ENCODE results near the gene PRKD2. TPM values are rescaled to one million over a fixed set of nuclear protein-coding genes. Genes with fewer than 3 reads are reported as not detected.
A peak's percentile ranks its signal among the peaks of the same experiment; 100 is the strongest.

Gene PRKD2
- polyA plus RNA-seq, 1 donor from 2014 or later: 8.0 TPM

DNA sequence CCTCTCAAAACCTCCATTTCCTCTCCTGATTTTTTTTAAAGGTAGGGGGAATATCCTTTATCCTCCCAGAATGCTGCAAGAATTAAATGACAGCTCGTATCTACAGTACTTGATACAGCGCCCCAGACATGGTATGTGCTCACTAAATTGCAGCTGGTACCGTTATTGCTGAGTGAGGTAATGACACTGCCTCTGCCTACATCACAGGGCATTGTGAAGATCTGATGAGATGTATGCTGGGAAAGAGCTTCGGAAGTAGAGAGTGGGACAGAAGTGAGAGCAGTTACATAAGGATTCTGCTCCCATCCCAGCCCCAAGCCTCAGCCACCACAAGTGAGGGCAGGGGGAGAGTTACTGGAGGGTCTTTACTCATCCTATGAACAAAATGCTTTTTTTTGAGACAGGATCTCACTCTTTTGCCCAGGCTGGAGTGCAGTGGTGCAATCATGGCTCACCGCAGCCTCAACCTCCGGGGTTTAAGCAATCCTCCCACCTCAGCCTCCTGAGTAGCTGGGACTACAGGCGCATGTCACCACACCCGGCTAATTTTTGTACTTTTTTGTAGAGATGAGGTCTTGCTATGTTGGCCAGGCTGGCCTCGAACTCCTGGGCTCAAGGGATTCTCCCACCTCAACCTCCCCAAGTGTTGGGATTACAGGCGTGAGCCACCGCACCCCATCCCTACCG, 27.2 kb upstream of the PRKD2 start:
- Histone ChIP-seq H3K4me3 (ENCODE audit: low read length) (peak overlapping the region; percentile 98), H3K27ac (ENCODE audit: low read length) (no peak overlapping the region)
- no peak for TF ChIP-seq EZH2 (IDR thresholded peaks at IDR 0.05; ENCODE audit: borderline replicate concordance, insufficient read depth, low read length, poor library complexity, severe bottlenecking)
- no peak for TF ChIP-seq POLR2AphosphoS5 (IDR thresholded peaks at IDR 0.05)
- no peak for TF ChIP-seq MXI1 (conservative IDR thresholded peaks at IDR 0.05; ENCODE audit: poor library complexity, severe bottlenecking)
- no peak for TF ChIP-seq RAD21 (conservative IDR thresholded peaks at IDR 0.05)
- no peak for TF ChIP-seq SMC3 (conservative IDR thresholded peaks at IDR 0.05; ENCODE audit: poor library complexity)

DNA sequence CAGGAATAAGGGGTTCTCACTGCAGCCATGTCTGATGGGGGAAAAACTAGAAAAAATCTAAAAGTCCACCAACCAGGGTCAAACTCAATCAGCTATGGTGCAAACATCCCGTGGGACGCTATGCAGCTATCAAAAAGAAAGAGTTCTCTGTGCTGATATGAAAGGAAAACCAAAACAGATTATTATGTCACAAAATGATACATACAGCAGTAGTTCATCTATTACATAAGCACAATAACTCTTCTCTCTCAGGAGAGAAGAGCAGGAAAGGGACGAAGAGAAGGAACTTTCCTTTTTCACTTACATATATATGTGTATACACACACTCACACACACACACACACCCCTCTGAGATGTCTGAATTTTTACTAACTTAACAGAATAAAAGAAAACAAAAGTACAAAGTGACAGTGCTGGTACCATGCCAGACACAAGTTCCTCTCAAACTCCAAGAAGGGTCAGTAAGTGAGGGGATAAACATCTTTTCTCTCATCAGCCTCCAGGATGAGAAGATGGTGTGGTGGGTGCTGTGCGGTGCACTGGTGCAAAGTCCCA, 26.1 kb upstream of the PRKD2 start:
- Histone ChIP-seq H3K27me3 (ENCODE audit: insufficient read depth, low read depth, low read length) (no peaks in the 10 kb centered on the region), H3K79me2 (replicated peaks; ENCODE audit: insufficient read depth, low read length) (peaks cover 79% of the 10 kb centered on the region), H4K20me1 (ENCODE audit: insufficient read depth) (peaks cover 36% of the 10 kb centered on the region), H3K36me3 (ENCODE audit: insufficient read depth, low read length) (no peaks in the 10 kb centered on the region), H3F3A (ENCODE audit: insufficient read depth, low read length, poor library complexity, severe bottlenecking) (no peaks in the 10 kb centered on the region), H3K9me2 (ENCODE audit: insufficient read depth, low read length) (no peaks in the 10 kb centered on the region), H3K27ac (ENCODE audit: low read length) (no peak overlapping the region), H3K4me2 (ENCODE audit: low read length) (no peak overlapping the region), H2AFZ (ENCODE audit: low read depth, low read length) (no peak overlapping the region), H3K9ac (ENCODE audit: low read length) (no peak overlapping the region), H3K9me3 (ENCODE audit: low read length) (no peaks in the 10 kb centered on the region), H3K4me3 (ENCODE audit: low read length) (peak overlapping the region; percentile 38)
- TF ChIP-seq MXI1 (conservative IDR thresholded peaks at IDR 0.05; ENCODE audit: poor library complexity, severe bottlenecking): no peak
- TF ChIP-seq, protein P1, sequence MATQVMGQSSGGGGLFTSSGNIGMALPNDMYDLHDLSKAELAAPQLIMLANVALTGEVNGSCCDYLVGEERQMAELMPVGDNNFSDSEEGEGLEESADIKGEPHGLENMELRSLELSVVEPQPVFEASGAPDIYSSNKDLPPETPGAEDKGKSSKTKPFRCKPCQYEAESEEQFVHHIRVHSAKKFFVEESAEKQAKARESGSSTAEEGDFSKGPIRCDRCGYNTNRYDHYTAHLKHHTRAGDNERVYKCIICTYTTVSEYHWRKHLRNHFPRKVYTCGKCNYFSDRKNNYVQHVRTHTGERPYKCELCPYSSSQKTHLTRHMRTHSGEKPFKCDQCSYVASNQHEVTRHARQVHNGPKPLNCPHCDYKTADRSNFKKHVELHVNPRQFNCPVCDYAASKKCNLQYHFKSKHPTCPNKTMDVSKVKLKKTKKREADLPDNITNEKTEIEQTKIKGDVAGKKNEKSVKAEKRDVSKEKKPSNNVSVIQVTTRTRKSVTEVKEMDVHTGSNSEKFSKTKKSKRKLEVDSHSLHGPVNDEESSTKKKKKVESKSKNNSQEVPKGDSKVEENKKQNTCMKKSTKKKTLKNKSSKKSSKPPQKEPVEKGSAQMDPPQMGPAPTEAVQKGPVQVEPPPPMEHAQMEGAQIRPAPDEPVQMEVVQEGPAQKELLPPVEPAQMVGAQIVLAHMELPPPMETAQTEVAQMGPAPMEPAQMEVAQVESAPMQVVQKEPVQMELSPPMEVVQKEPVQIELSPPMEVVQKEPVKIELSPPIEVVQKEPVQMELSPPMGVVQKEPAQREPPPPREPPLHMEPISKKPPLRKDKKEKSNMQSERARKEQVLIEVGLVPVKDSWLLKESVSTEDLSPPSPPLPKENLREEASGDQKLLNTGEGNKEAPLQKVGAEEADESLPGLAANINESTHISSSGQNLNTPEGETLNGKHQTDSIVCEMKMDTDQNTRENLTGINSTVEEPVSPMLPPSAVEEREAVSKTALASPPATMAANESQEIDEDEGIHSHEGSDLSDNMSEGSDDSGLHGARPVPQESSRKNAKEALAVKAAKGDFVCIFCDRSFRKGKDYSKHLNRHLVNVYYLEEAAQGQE (IDR thresholded peaks at IDR 0.05; ENCODE audit: borderline replicate concordance): no peak
- TF ChIP-seq EZH2 (IDR thresholded peaks at IDR 0.05; ENCODE audit: borderline replicate concordance, insufficient read depth, low read length, poor library complexity, severe bottlenecking): no peak
- TF ChIP-seq POLR2AphosphoS5 (IDR thresholded peaks at IDR 0.05): no peak
- TF ChIP-seq, protein P2, sequence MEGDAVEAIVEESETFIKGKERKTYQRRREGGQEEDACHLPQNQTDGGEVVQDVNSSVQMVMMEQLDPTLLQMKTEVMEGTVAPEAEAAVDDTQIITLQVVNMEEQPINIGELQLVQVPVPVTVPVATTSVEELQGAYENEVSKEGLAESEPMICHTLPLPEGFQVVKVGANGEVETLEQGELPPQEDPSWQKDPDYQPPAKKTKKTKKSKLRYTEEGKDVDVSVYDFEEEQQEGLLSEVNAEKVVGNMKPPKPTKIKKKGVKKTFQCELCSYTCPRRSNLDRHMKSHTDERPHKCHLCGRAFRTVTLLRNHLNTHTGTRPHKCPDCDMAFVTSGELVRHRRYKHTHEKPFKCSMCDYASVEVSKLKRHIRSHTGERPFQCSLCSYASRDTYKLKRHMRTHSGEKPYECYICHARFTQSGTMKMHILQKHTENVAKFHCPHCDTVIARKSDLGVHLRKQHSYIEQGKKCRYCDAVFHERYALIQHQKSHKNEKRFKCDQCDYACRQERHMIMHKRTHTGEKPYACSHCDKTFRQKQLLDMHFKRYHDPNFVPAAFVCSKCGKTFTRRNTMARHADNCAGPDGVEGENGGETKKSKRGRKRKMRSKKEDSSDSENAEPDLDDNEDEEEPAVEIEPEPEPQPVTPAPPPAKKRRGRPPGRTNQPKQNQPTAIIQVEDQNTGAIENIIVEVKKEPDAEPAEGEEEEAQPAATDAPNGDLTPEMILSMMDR (IDR thresholded peaks at IDR 0.05; ENCODE audit: poor library complexity, severe bottlenecking): no peak
- TF ChIP-seq TAF1 (IDR thresholded peaks at IDR 0.05; ENCODE audit: low read depth): no peak
- no peak for TF ChIP-seq EP300 (conservative IDR thresholded peaks at IDR 0.05; ENCODE audit: poor library complexity, severe bottlenecking)

More for the DNA sequence above, 27.2 kb upstream of the PRKD2 start:
- H3K9me3 ChIP-seq (ENCODE audit: low read length): no peaks in the 10 kb centered on the region
- peak overlapping the region; percentile 99 for H3K9ac ChIP-seq (ENCODE audit: low read length)
- H3F3A ChIP-seq (ENCODE audit: insufficient read depth, low read length, poor library complexity, severe bottlenecking): no peaks in the 10 kb centered on the region
- H2AFZ ChIP-seq (ENCODE audit: low read depth, low read length): no peak overlapping the region
- no peaks in the 10 kb centered on the region for H3K9me2 ChIP-seq (ENCODE audit: insufficient read depth, low read length)
- no peaks in the 10 kb centered on the region for H3K27me3 ChIP-seq (ENCODE audit: insufficient read depth, low read depth, low read length)
- H3K4me2 ChIP-seq (ENCODE audit: low read length): peak overlapping the region; percentile 65
- H4K20me1 ChIP-seq (ENCODE audit: insufficient read depth): peaks cover 30% of the 10 kb centered on the region
- peaks cover 68% of the 10 kb centered on the region for H3K79me2 ChIP-seq (replicated peaks; ENCODE audit: insufficient read depth, low read length)
- H3K36me3 ChIP-seq (ENCODE audit: insufficient read depth, low read length): no peaks in the 10 kb centered on the region
